Astrocyte (in vitro differentiated cells and primary cell): ENCODE data around the gene AMPD3. TPM values are rescaled to one million over a fixed set of nuclear protein-coding genes. Genes with fewer than 3 reads are reported as not detected.

Experiments used
- DNase-seq: peaks from one replicate; pipeline ENCODE4 v3.0.0-alpha.2; 2010; ENCODE audit warnings: low read depth
- FAIRE-seq: peaks from 2 replicates; lab custom pipeline; 2011; peaks lifted over from hg19 to GRCh38; lab: Jason Lieb, UNC
- H2AFZ ChIP-seq: 2 replicates; pipeline ENCODE4 v1.6.0; 2012; ENCODE audit warnings: low read depth, low read length, inconsistent platforms
- H3K27ac ChIP-seq: 2 replicates; pipeline ENCODE4 v1.5.1; 2011; ENCODE audit warnings: low read depth, low read length, inconsistent platforms
- H3K27me3 ChIP-seq: 2 replicates; pipeline ENCODE4 v1.6.0; 2011; ENCODE audit warnings: low read length, inconsistent platforms; ENCODE audit not compliant: insufficient read depth
- H3K36me3 ChIP-seq: 2 replicates; pipeline ENCODE4 v1.5.1; 2011; ENCODE audit warnings: low read length, inconsistent platforms; ENCODE audit not compliant: insufficient read depth
- H3K4me1 ChIP-seq: 2 replicates; pipeline ENCODE4 v1.5.1; 2011; ENCODE audit warnings: low read length, inconsistent platforms; ENCODE audit not compliant: insufficient read depth
- H3K4me2 ChIP-seq: 2 replicates; pipeline ENCODE4 v1.6.0; 2012; ENCODE audit warnings: low read length, inconsistent platforms
- H3K4me3 ChIP-seq: 2 replicates; pipeline ENCODE4 v1.5.1; 2011; ENCODE audit warnings: low read depth, mild to moderate bottlenecking, low read length, inconsistent platforms; ENCODE audit not compliant: insufficient read depth
- H3K79me2 ChIP-seq: 2 replicates; pipeline ENCODE4 v1.6.0; 2012; ENCODE audit warnings: mild to moderate bottlenecking, low read length, inconsistent platforms; ENCODE audit not compliant: insufficient read depth
- H3K9ac ChIP-seq: 2 replicates; pipeline ENCODE4 v1.6.0; 2012; ENCODE audit warnings: mild to moderate bottlenecking, low read length, inconsistent platforms
- H3K9me3 ChIP-seq: 2 replicates; pipeline ENCODE4 v1.5.1; 2012; ENCODE audit warnings: low read depth, mild to moderate bottlenecking, low read length, inconsistent platforms; ENCODE audit not compliant: insufficient read depth
- H4K20me1 ChIP-seq: 2 replicates; pipeline ENCODE4 v1.6.0; 2012; ENCODE audit warnings: low read length, inconsistent platforms; ENCODE audit not compliant: insufficient read depth
- H3K27ac Mint-ChIP-seq: one replicate; pipeline ENCODE4 v1.8.0; 2021; ENCODE audit warnings: mild to moderate bottlenecking, mixed read lengths; ENCODE audit not compliant: unreplicated experiment
- H3K27me3 Mint-ChIP-seq: one replicate; pipeline ENCODE4 v1.8.0; 2021; ENCODE audit warnings: low read depth, mixed read lengths; ENCODE audit not compliant: unreplicated experiment
- H3K36me3 Mint-ChIP-seq: one replicate; pipeline ENCODE4 v1.8.0; 2021; ENCODE audit warnings: low read depth, mixed read lengths; ENCODE audit not compliant: unreplicated experiment
- H3K4me1 Mint-ChIP-seq: one replicate; pipeline ENCODE4 v1.8.0; 2021; ENCODE audit warnings: low read depth, mixed read lengths; ENCODE audit not compliant: unreplicated experiment
- H3K4me3 Mint-ChIP-seq: one replicate; pipeline ENCODE4 v1.8.0; 2021; ENCODE audit warnings: mild to moderate bottlenecking, moderate library complexity, mixed read lengths; ENCODE audit not compliant: unreplicated experiment
- H3K9me3 Mint-ChIP-seq: one replicate; pipeline ENCODE4 v1.8.0; 2021; ENCODE audit warnings: mild to moderate bottlenecking, mixed read lengths; ENCODE audit not compliant: unreplicated experiment
- EZH2 ChIP-seq: IDR thresholded peaks from 2 replicates; pipeline ENCODE4 v1.6.1; 2012; ENCODE audit warnings: mild to moderate bottlenecking, low read length, inconsistent platforms; ENCODE audit not compliant: insufficient read depth
- total RNA-seq: library from RNA; stranded (reverse); gene quantifications from 2 replicates; pipeline ENCODE4 v1.2.1, GENCODE V29; 2021
- TF ChIP-seq, protein P1 (sequence below): IDR thresholded peaks from 2 replicates; pipeline ENCODE4 v1.5.1; 2011; ENCODE audit warnings: low read depth, mild to moderate bottlenecking, inconsistent platforms, low read length, moderate library complexity; ENCODE audit not compliant: insufficient read depth

AMPD3 gene
- total RNA-seq, 1 donor from 2014 or later: 5.6 TPM

DNA sequence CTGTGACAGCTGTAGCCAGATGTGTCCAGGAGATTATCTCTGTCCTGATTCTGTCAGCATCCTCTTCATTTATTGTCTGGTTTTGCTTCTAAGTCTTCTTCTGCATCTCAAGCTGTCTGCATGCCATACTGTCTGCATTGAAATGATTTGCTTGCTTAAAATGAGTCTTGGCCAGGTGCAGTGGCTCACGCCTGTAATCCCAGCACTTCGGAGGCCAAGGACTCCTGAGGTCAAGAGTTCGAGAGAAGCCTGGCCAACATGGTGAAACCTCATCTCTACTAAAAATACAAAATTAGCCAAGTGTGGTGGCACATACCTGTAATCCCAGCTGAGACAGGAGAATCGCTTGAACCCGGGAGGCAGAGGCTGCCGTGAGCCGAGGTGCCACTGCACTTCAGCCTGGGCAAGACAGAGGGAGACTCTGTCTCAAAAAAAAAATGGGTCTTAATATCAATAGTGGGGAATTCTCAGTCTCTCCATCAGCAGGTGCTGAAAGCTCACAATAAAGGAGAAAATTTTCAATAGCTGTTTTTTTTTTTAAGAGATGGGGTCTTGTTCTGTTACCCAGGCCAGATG lies 39.2 kb upstream of the AMPD3 start:
- no peak overlapping the region for H3K4me2 ChIP-seq
- H3K27ac Mint-ChIP-seq: no peak overlapping the region
- no peak overlapping the region for H2AFZ ChIP-seq
- no peaks in the 10 kb centered on the region for H3K36me3 Mint-ChIP-seq
- H3K27ac ChIP-seq: no peak overlapping the region
- no peak overlapping the region for H3K9ac ChIP-seq
- no peaks in the 10 kb centered on the region for H4K20me1 ChIP-seq
- H3K27me3 ChIP-seq: peaks cover 7% of the 10 kb centered on the region
- DNase-seq: no peak
- H3K9me3 ChIP-seq: no peaks in the 10 kb centered on the region
- H3K4me1 ChIP-seq: no peaks in the 10 kb centered on the region
- peaks cover 10% of the 10 kb centered on the region for H3K4me1 Mint-ChIP-seq
- H3K4me3 Mint-ChIP-seq: no peak overlapping the region
- FAIRE-seq: no peak
- no peak overlapping the region for H3K4me3 ChIP-seq
- no peaks in the 10 kb centered on the region for H3K79me2 ChIP-seq
- H3K27me3 Mint-ChIP-seq: peaks cover 6% of the 10 kb centered on the region
- no peaks in the 10 kb centered on the region for H3K36me3 ChIP-seq
- no peak for TF ChIP-seq EZH2
- TF ChIP-seq, protein P1, sequence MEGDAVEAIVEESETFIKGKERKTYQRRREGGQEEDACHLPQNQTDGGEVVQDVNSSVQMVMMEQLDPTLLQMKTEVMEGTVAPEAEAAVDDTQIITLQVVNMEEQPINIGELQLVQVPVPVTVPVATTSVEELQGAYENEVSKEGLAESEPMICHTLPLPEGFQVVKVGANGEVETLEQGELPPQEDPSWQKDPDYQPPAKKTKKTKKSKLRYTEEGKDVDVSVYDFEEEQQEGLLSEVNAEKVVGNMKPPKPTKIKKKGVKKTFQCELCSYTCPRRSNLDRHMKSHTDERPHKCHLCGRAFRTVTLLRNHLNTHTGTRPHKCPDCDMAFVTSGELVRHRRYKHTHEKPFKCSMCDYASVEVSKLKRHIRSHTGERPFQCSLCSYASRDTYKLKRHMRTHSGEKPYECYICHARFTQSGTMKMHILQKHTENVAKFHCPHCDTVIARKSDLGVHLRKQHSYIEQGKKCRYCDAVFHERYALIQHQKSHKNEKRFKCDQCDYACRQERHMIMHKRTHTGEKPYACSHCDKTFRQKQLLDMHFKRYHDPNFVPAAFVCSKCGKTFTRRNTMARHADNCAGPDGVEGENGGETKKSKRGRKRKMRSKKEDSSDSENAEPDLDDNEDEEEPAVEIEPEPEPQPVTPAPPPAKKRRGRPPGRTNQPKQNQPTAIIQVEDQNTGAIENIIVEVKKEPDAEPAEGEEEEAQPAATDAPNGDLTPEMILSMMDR: no peak
- H3K9me3 Mint-ChIP-seq: no peaks in the 10 kb centered on the region

GRCh38 chr11:10418259-10418949 lies 36.7 kb upstream of the AMPD3 start:
- FAIRE-seq (no peak), DNase-seq (no peak)
- no peak overlapping the region for H3K9ac ChIP-seq
- Mint-ChIP-seq H3K27ac (no peak overlapping the region), H3K9me3 (peaks cover 18% of the 10 kb centered on the region), H3K36me3 (no peaks in the 10 kb centered on the region), H3K4me3 (no peak overlapping the region), H3K4me1 (peaks cover 10% of the 10 kb centered on the region), H3K27me3 (peaks cover 5% of the 10 kb centered on the region)
- H3K27me3 ChIP-seq: peaks cover 3% of the 10 kb centered on the region
- H4K20me1 ChIP-seq: no peaks in the 10 kb centered on the region
- TF ChIP-seq, protein P1: no peak
- no peak for TF ChIP-seq EZH2
- H3K79me2 ChIP-seq: no peaks in the 10 kb centered on the region
- H3K4me3 ChIP-seq: no peak overlapping the region
- no peaks in the 10 kb centered on the region for H3K4me1 ChIP-seq
- H3K9me3 ChIP-seq: no peaks in the 10 kb centered on the region
- no peaks in the 10 kb centered on the region for H3K36me3 ChIP-seq
- no peak overlapping the region for H3K27ac ChIP-seq
- H3K4me2 ChIP-seq: no peak overlapping the region
- no peak overlapping the region for H2AFZ ChIP-seq

GRCh38 chr11:10418950-10419310 lies 36.1 kb upstream of the AMPD3 start:
- no peak for FAIRE-seq
- no peak overlapping the region for H3K27ac Mint-ChIP-seq
- H3K27me3 Mint-ChIP-seq: peaks cover 5% of the 10 kb centered on the region
- no peak overlapping the region for H2AFZ ChIP-seq
- TF ChIP-seq, protein P1: no peak
- TF ChIP-seq EZH2: no peak
- no peaks in the 10 kb centered on the region for H3K9me3 ChIP-seq
- H3K27me3 ChIP-seq: peaks cover 3% of the 10 kb centered on the region
- peaks cover 6% of the 10 kb centered on the region for H3K4me1 Mint-ChIP-seq
- H3K4me2 ChIP-seq: no peak overlapping the region
- no peak overlapping the region for H3K4me3 Mint-ChIP-seq
- H3K4me1 ChIP-seq: no peaks in the 10 kb centered on the region
- DNase-seq: no peak
- H3K27ac ChIP-seq: no peak overlapping the region
- H3K9me3 Mint-ChIP-seq: peaks cover 19% of the 10 kb centered on the region
- no peak overlapping the region for H3K4me3 ChIP-seq
- no peaks in the 10 kb centered on the region for H4K20me1 ChIP-seq
- H3K36me3 ChIP-seq: no peaks in the 10 kb centered on the region
- no peak overlapping the region for H3K9ac ChIP-seq
- H3K79me2 ChIP-seq: no peaks in the 10 kb centered on the region
- H3K36me3 Mint-ChIP-seq: no peaks in the 10 kb centered on the region
